ENCODE measurements around the gene TMX1.
A peak's percentile ranks its signal among the peaks of the same experiment; 100 is the strongest.

The TMX1 gene

GRCh38 chr14:51242545-51243490, 2.8 kb downstream of the TMX1 start:
- DNase-seq (ENCODE audit: low spot score): no peak

- no peak for DNase-seq (ENCODE audit: low spot score)
Observed at GRCh38 chr14:51244591-51244990, 4.5 kb downstream of the TMX1 start.

- DNase-seq (ENCODE audit: low spot score): no peak
Observed at GRCh38 chr14:51246032-51246431, 6.0 kb downstream of the TMX1 start.

GRCh38 chr14:51248016-51248987, 8.3 kb downstream of the TMX1 start:
- DNase-seq (ENCODE audit: low spot score): no peak

- DNase-seq (ENCODE audit: low spot score): no peak
Observed at GRCh38 chr14:51251486-51251885, 11.4 kb downstream of the TMX1 start.

GRCh38 chr14:51253880-51254279, 13.8 kb downstream of the TMX1 start:
- DNase-seq (ENCODE audit: low spot score): no peak

GRCh38 chr14:51258280-51258679, 18.2 kb downstream of the TMX1 start:
- no peak for DNase-seq (ENCODE audit: low spot score)

GRCh38 chr14:51258788-51259187, 18.7 kb downstream of the TMX1 start:
- DNase-seq (ENCODE audit: low spot score): no peak

- DNase-seq (ENCODE audit: low spot score): no peak
Observed at GRCh38 chr14:51260225-51260624, 20.2 kb downstream of the TMX1 start.

GRCh38 chr14:51261151-51261550, 21.1 kb downstream of the TMX1 start:
- DNase-seq (ENCODE audit: low spot score): no peak

- no peak for DNase-seq (ENCODE audit: low spot score)
Observed at GRCh38 chr14:51262868-51263267, 22.8 kb downstream of the TMX1 start.

- no peak for DNase-seq (ENCODE audit: low spot score)
Observed at GRCh38 chr14:51269634-51270033, 29.6 kb downstream of the TMX1 start.

- no peak for DNase-seq (ENCODE audit: low spot score)
Observed at GRCh38 chr14:51276605-51277004, 36.6 kb downstream of the TMX1 start.

GRCh38 chr14:51277753-51278415, 37.8 kb downstream of the TMX1 start:
- no peak for DNase-seq (ENCODE audit: low spot score)

- DNase-seq (ENCODE audit: low spot score): no peak
Observed at GRCh38 chr14:51282517-51282916, 42.5 kb downstream of the TMX1 start.

GRCh38 chr14:51283402-51284085, 43.5 kb downstream of the TMX1 start:
- peak; percentile 32 for DNase-seq (ENCODE audit: low spot score)

- DNase-seq (ENCODE audit: low spot score): no peak
Observed at GRCh38 chr14:51284241-51284640, 44.2 kb downstream of the TMX1 start.

GRCh38 chr14:51285120-51285519, 45.1 kb downstream of the TMX1 start:
- DNase-seq (ENCODE audit: low spot score): no peak

GRCh38 chr14:51289169-51289568, 49.1 kb downstream of the TMX1 start:
- DNase-seq (ENCODE audit: low spot score): no peak

GRCh38 chr14:51290132-51290531, 50.1 kb downstream of the TMX1 start:
- DNase-seq (ENCODE audit: low spot score): no peak

- no peak for DNase-seq (ENCODE audit: low spot score)
Observed at GRCh38 chr14:51291016-51291415, 51.0 kb downstream of the TMX1 start.
